Activated T-helper 1 cell treated with Interleukin-2 at 50 U/mL for 16 hours (primary cell): ENCODE measurements around the gene PSMA1.

Experiments used
- DNase-seq: peaks from one replicate; pipeline ENCODE4 v3.0.0-alpha.2; 2020; ENCODE audit warnings: low read depth

The PSMA1 gene

DNA sequence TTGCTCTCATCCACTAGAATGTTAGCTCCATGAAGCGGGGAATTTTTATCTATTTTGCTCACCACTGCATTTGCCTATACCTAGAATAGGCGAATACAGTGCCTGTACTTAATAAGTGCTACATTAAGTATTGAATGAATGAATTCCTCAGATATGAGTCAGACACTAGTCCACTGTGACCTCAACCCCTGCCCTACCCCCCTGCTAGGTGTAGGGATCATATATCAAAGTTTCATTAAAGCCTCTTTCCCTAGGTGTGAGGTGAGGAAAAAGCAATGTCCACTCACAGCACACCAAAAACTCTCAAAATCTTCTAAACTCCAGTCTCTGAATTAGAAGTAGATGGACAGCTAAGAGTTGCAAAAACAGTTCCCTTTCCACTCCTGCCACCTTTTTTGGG, 9.8 kb upstream of the PSMA1 start:
- DNase-seq = no peak

DNA sequence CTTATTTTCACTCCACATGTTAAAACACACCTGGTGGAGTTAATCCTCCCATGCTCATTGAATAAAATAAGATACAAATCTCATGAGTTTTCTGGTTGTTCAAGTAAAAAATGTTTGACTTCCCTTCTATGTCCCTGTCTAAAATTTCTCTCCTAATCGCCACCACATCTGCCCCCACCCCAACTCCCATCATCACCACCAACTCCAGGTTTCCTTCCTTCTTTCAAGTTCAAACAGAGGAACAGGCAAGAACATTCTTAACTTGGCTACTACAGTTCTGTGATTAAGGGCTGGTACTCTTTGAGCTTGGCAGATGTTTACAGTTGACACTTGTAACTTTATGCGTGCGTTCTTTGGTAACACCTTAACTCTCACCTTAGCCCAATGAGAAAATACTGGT, 9.1 kb upstream of the PSMA1 start:
- no peak for DNase-seq

DNA sequence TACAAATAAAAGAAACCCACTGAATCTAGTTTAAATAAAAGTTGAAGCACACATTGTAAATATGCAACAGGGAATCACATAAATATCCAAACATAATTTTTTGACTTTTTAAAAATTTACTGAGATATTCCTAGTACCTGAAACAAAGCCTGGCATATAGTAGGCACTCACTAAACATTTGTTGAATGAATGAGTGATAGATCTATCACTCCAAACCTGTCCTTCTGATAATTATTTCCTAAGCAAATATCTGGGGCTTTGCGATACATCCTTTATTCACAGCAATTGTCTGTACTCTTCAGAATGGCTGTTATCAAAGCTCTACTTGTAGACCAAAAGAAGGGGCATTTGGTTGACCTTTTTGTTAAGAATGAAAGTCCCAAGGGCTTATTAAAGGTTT, 2.6 kb upstream of the PSMA1 start:
- DNase-seq = no peak

DNA sequence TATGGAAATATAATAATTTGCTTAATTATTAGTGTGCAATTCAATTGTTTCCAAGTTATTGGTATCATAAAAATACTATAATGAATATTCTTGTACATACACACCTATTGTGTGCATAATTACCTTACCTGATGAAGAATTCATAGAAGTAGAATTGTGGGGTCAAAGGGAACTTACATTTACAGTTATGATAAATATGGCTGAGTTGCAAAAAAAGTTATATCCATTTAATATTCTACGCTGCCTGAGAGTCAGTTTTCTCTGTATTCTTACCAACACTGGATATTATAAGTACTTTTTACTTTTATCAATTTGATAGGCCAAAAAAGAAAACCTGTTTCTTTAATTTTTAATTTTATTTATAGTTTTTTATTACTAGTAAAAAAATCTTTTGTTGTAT, 2.1 kb upstream of the PSMA1 start:
- DNase-seq = no peak

DNA sequence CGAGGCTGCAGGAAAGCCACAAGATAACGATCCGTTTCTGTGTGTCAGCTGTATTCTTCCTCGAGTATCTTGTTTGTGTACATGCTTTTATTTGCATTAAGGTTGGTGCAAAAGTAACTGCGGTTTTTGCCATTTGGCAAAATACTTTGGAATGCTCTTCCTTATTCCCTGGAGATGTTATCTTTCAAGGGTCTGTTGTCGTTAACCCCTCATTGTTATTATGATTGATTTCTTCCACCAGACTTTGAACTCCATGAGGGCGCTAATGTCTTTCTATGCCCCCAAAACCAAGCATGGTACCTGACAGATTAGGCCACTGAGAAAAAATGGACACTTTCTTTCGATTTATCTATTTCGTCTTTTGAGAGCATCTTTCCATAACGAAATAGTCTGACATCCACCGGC, 563 bp upstream of the PSMA1 start:
- DNase-seq = no peak

DNA sequence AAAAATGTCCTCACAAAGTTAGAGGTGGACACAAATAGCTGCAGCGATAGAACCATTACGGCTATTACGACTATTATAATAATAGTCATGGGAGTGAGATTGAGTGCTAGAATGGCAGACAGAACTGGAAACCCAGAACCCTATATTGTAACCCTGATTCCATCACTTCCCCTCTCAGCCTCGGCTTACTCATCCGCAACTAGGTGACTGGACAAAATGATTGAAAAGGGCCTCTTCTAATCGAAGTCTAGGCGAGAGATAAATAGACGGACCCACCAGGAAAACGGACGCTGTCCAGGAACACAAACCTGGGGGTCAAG, 629 bp downstream of the PSMA1 start:
- no peak for DNase-seq

DNA sequence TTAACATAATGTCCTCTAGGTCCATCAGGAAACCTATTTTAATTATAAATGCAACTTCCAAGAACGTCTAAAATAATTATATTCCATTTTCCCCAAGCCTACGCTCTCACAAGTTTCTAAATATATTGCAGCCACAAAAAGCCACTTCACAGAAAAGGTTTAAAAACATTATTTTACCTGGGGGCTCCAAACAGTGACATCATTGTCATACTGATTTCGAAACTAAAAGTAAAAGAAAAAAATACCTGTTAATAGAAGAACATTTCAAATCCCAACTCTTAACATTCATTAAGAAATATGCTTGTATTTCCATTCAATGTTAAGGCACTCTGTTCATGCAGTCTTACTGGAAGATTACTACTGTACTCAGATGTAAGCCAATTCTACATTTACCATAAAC, 1.4 kb downstream of the PSMA1 start:
- no peak for DNase-seq

DNA sequence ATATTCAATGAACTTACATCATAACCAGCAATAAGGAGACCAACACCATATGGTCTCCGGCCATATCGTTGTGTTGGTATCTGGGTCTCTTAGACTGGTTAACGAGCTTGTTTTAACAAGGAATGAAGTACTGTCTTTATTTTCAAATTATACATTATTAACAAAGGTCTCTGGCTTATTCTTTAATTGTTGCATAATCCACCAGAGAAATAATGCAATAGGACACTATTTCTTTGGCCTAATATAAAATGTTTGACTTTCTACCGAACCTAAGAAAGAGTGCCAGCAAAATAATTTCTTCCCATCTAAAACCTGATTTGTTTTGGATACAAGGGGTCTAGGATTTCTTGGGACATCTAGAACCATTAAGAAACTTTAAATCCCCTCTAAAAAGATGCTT, 6.4 kb downstream of the PSMA1 start:
- no peak for DNase-seq

DNA sequence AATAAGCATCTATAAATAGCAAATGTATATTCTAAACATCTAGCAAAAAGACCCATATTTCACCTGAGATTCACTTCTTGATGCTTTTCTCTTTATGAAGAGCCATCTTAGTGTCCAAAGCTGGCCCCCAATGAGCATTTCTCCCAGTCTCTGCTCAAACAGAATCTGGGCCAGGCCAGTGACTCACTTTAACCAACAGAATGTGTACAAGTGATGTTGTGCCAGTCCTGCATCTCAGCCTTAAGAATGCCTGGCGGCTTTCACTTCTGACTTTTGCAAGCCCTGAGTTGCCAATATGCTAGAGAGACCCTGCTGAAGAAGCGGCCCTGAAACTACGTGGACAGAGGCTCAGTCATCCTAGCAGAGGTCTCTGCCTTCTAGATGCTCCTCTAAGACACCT, 13.7 kb downstream of the PSMA1 start:
- no peak for DNase-seq

DNA sequence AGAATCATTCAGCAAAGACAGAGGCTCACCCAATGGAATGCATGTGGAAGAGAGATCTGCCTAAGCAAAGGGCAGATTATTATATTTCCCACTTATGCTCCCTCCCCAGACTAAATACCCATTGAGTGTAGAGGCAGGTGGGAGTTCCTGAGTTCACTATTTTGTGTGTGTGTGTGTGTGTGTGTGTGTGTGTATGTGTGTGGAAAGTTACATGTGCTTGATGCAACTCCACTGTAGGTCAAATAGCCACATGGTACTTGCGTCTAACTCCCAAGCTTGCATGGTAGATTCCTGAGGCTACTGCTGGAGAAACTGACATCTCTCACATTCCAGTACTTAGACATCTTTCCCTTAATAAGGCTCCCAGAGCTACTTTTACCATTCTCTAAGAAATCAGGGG, 17.2 kb downstream of the PSMA1 start:
- no peak for DNase-seq

DNA sequence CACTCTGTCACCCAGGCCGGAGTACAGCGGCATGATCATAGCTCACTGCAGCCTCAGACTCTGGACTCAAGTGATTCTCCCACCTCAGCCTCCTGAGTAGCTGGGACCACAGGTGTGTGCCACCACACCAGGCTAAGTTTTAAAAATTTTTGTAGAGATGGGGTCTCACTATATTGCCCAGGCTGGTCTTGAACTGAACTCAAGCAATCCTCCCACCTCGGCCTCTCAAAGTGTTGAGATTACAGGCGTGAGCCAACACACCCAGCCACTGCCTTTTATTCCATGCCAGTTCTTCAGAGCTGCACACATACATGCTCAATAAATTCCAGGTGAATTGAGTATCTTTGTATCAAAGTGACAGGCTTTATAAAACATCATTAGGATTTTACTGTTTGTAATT, 18.1 kb downstream of the PSMA1 start:
- no peak for DNase-seq

DNA sequence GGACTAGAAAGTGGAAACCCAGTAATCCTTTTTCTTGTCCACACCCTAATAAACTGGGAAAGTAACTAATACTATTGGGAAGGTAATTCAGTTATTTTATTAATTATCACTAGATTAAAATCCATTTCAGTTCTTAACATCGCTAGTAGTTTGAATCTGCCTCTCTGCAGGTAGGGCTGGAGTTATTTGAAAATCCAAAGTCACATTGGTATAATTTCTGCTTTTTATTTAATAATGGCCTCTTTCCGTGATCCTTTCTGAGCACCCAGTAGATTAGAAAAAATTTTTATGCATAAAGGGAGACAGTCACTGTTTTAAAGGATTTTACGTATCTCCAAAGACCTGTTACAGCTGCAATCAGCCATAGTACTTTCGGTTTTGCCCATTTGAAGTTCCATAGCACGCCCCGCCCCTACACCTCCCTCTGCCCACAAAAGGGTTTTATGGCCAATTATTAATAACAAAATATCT, 20.0 kb downstream of the PSMA1 start:
- DNase-seq = peak; percentile 25

DNA sequence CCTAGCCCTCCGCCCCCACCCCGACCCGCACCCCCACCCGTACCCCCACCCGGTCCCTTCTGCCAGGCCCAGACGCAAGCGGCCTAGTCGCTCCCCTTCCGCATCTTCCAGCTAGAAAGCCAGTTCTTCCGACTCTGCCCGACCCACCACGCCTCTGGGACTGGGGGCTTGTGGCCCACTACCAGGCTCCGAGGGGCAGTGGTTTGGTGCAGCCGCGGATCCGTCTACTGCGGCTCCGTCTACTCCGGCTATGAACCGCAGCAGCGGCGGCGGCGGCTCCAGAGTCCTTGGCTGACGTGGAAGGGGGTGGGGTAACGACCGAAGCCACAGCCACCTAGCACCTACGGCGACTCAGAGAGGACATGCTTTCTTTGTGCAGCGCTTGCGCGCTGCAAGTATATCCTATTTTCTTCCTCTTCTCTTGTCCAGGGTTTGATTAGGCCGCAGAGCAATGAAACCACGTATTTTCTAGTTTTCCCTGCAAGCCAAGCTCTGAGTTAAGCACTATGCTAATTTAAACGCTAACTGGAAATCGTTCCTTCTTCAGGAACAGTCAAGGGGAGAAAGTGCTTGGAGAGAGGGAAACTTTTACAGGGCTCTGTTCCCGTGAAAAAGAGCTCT, 20.5 kb downstream of the PSMA1 start, which contains the start of gene COPB1:
COPB1 (minus strand) TSS at position 252 of the 621 bp plus-strand sequence. CDS start 883 bp downstream, outside the sequence.
- DNase-seq = peak; percentile 80

DNA sequence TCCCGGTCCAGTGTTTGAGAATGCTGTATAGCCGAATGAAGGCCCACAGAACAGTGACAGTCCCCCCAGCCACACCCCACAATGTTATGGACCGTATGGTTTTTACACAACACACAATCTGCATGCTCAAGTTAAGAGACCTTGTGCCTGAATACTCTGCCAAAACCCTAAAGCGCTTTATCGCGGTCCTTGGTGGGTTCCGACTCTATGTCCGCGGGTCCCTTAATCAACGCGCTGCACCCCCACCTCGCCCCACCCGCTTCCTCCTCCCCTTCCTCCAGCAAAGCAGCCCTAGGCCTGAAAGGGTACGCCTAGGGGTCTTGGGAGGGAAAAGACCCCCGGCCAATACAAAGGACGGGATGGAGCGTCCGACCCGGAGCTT, 21.0 kb downstream of the PSMA1 start:
- DNase-seq = no peak

DNA sequence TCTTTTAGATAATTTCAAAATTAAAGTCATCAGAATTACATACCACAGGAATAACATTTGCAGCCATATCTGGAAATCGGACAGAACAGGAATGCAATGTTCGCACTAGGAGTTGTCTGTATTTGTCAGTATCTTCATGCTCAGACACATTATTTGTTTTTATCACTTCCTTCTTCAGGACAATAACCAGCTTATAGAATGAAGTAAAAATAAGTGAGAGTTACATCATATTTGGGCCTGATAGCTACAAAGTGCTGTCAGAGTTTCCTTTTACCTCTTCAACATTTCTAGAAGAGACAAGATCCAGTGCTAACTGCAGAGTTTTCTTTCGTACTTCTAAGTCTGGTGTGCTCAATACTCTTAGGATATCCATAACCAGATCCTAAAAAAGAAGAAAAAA, 39.5 kb downstream of the PSMA1 start:
- no peak for DNase-seq

DNA sequence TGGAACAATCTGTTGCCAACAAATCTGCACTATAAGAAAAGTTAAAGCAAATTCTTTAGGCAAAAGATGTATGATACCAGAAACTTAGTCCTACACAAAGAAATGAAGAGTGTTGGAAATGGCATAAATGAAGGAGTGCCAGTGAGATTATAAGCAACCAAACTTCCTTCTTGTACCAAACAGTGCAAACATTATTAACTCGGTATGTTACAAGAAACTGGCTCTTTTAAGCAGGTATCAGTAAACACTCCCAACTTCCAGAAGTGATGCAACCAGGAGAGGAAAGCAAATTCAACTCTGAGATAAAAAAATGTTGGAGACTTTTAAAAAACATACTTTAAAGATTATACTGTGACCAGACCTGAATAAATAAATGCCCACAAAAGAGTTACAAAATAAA, 49.1 kb downstream of the PSMA1 start:
- no peak for DNase-seq

DNA sequence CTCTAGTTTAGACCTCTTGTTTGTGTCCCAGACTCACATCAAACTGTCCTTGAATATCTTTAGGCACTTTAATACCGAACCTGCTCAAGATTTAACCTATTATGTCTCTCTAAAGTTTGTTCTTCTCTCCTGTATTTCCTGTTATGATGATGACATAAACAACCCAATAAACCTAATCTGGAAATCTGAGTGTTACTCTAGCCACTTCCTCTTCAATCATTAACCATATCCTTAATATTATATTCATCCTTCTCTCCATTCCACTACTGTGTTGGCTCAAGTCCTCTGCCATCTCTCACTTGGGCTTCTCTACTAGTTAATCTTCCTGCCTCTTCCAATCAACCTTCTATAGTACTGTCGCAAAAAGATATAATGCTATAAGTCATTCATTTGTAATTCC, 56.6 kb downstream of the PSMA1 start:
- no peak for DNase-seq

DNA sequence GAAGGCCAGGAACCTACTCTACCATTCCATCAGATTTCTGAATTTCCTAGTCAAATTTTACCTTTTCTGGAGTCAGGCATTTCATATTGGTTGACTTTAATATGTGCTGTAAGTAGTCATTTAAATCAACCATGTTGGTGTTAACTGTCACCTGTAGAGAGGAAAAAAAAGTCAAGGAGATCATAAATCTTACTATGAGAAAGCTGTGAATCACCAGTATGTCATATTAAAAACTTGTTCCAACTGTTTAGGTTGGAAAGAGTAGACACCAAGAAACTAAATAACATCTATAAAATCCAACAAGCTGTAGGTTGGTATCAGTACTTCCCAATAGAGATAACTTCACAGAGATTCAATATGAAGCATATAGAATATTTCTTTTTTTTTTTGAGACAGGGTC, 60.0 kb downstream of the PSMA1 start:
- no peak for DNase-seq

DNA sequence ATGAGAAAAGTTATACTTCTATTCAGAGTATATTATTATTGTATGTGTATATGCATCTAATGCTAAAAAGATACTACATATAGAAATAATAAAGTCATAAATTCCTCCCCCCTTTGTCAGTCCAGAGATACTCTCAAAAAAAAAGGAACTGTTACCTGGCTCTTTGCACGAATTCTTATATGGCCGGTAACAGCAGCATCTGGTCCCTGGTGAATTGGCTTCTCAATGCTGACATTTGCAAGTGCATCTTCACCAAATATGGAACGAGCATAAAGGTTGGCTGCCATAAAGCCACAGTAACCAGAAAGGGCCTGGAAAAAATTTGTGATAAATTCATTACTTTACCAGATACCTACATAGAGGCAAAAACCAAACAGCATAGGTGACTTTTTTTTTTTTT, 61.8 kb downstream of the PSMA1 start:
- no peak for DNase-seq

DNA sequence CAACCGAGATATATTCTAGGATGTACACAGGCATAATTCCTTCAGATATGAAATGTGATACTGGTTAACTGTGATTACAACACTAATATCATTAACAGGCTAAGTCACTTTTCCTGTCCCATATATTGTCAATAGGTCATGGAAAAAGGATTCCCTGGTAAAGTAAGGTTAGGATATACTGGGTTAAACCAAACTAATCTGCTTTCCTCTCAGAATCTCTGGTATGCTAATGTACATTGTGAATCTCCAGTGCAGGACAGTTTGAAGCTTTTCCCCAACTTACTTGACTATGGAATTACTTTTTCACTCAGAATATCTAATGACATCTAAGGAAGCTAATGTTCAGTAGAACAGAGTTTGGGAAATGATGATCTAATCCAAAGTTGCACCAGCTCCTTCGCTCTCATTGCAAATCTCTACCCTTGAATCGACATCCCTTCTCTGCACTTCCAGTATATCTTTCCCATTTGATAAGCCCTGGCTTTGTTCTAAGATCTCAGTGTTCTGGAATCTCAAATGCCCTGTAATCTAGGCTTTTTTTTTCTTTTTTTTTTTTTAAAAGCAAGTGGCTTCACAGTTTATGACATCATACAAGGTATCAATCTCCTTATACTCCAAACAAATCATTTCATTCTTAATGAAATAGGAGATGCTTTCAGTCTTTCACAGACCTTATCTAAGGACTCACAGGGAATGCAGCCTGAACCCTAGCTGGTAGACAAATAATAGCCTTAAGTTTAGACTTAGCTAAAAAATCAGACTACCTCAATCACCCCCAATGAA, 64.3 kb downstream of the PSMA1 start:
- DNase-seq = no peak
